Erythroblast (primary cell): ENCODE measurements around the gene EYA3.
A peak's percentile ranks its signal among the peaks of the same experiment; 100 is the strongest.
"Not testable (repeated sequence)": the region's sequence is repeated elsewhere in the genome, so short reads cannot be mapped to it uniquely, and the experiment has no call there.

Source experiments
- DNase-seq, 2 experiments: peaks; one replicate each; lab custom pipeline; 2025; lab: John Stamatoyannopoulos, UW
- GATA1 ChIP-seq: IDR thresholded peaks from 2 replicates; pipeline ENCODE4 v1.6.1; 2011; ENCODE audit warnings: low read depth, mild to moderate bottlenecking, control low read depth, low read length, moderate library complexity
- POLR2A ChIP-seq: IDR thresholded peaks from 2 replicates; pipeline ENCODE4 v1.6.1; 2011; ENCODE audit warnings: mild to moderate bottlenecking, low read length

The EYA3 gene

DNA sequence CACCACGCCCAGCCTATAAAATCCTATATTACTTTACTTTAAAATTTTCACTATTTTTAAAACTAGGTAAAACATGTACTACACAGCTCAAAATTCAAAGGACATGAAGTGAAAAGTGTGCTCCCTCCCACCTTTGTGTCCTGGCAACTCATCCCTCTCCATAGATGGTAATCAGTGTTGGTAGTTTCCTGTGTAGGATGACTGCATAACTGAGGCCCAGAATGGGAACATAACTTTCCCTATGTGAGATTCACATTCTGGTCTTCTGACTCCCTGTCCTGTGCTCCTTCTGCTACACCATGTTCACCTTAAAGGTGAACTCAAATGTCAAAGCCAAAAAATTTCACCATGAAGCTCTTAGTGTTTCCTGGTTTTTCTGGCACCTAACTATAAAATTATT is 89.4 kb downstream of the EYA3 start:
- TF ChIP-seq GATA1 (no peak), POLR2A (no peak)
- no peak for DNase-seq

DNA sequence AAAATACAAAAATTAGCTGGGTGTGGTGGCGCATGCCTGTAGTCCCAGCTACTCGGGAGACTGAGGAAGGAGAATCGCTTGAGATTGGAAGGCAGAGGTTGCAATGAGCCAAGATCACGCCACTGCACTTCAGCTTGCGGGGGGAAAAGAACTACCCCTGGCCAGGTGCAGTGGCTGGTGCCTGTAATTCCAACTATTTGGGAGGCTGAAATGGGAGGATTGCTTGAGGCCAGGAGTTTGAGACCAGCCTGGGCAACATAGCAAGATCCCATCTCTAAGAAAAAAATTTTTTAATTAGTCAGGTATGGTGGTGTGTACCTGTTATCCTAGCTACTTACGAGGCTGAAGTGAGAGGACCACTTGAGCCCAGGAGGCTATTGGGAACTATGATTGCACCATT is 93.9 kb downstream of the EYA3 start:
- not testable (repeated sequence) for DNase-seq

DNA sequence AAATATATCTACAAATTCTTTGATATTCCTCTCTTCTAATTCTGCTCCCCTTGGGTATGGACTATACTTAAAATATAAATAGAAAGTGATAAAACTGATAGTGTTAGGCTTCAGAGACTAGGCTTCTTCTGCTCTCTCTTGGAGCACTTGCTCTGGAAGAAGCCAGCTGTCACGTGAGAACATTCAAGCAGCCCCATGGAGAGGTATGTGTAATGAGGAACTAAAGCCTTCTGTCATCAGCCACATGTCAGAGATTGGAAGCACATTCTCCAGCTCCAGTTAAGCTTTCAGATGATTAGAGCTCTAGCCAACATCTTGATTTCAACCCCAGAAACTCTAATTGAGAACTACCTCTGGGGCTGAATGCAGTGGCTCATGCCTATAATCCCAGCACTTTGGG is 94.3 kb downstream of the EYA3 start:
- no peak for DNase-seq
- no peak for TF ChIP-seq POLR2A
- TF ChIP-seq GATA1, result no peak

DNA sequence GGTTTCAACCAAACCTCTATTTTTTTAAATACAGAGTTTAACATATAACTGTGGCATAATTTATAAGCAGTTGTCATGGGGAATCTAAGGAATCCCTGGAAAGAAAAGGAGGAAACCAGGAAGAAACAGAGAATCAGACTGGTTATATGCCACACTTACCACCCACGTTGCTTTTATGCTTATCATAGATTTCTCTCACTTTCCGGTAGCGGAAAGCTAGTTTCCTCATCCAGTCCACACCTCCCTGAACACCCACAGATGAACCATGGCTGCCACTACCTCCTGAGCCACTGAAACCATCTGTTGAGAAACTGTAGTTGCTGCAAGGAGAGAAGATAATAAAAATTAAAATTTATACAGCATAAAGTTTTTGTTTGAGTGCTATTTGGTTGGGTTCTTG is 95.2 kb downstream of the EYA3 start:
- TF ChIP-seq GATA1 (no peak), POLR2A (no peak)
- no peak for DNase-seq

DNA sequence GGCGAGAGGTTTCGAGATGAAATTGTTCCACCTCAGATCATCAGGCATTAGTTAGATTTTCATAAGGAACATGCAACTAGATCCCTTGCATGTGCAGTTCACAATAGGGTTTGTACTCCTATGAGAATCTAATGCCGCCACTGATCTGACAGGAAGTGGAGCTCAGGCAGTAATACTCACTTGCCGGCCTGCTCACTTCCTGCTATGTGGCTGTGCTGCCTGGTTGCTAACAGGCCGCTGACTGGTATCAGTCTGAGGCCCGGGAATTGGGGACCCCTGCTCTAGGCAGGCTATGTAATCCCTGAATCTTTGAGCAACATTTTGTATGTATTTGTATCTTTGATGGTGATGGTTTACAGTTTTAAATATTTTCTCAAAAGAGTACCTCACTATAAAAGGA is 96.1 kb downstream of the EYA3 start:
- no peak for DNase-seq
- no peak for TF ChIP-seq GATA1

DNA sequence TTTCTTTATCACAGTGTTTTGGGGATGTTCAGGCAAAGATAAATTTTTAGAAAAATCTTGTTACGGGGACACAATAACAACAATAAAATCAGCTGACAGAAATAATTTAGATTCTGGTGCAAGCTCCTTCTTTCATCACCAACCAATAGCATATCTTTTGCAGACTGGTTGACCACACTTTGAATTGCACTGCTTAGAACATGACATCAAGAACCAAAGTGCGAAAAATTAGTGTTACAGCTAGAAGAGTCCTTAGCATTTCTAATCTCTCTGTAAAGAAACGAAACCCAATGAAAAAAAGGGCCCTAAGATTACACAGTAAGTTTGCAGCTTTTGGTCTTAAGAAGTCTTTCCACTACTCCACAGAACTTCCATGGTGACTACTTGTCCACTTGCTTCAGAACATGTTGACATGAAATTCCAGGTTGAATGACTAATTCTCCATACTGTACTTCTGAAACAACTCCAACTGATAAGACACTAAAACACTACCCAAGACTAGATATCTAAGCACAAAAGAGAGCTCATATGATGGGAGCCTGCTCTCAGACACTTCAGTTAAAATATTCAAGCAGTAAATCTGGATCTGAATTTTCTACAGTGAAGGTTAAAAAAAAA is 97.4 kb downstream of the EYA3 start:
- TF ChIP-seq POLR2A (no peak), GATA1 (no peak)
- DNase-seq, result no peak

DNA sequence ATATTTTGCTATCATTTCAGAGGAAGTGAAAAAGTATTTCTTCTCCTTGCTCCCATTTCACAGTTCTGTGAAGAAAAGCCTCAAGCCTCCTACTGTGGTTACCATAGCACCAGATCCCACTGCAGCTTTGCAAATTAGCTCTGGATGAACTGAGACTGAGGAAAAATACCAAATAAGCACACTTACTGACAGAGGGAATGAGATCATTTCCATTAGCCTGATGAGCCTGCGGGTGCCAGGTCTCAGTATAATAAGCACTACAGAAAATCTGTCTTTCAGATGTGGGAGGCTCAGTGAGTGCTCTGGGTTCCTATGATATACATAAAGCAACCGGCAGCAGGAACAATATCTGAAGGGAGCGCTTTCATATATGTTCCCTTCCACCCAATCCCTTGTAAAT is 107.3 kb downstream of the EYA3 start:
- no peak for DNase-seq

DNA sequence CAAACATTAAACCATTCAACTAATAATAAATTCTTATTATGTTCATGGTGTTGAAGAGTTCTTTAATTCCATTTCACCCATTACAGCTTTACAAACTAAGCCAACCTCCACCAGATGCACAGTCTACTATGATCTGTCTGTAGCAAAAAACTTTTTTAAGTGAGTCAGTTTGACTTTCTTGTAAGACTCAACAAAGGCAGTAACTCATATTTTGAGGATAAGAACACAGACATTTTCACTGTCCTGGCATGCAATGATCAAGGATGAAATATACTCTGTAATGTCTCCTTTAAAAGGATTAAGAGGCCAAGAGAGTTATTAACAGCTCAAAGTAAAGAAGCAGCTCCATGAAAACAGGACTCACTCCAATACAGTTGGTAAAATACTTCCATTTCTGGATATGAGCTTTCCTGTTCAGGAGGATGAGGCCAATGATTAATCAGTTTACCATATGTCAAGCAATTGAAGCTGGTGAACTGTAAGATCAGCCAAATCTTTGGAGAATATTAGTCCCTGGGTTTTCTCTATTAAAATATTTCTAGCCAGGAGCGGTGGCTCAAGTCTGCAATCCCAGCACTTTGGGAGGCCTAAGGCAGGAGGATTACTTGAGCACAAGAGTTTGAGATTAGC is 108.1 kb downstream of the EYA3 start:
- no peak for TF ChIP-seq POLR2A
- no peak for TF ChIP-seq GATA1
- DNase-seq, result no peak

More for the DNA sequence above, 107.3 kb downstream of the EYA3 start:
- TF ChIP-seq GATA1, result no peak
- TF ChIP-seq POLR2A, result no peak

DNA sequence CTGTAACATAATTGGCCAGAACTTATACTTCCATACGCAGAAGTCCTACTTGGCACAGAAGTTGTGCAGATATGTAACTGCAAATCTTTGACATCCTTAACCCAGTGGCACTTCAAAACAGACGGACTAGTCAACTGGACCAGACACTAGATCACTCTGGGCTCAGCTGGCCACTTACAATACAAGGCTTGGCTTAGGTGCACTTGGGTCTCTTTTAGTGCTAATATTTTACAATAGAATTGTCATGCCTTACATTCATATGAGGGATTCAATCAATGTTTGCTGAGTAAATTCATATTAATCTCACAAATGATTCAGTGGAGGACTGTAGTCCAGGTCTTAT is 108.6 kb downstream of the EYA3 start:
- no peak for TF ChIP-seq GATA1
- no peak for TF ChIP-seq POLR2A
- DNase-seq, result no peak

DNA sequence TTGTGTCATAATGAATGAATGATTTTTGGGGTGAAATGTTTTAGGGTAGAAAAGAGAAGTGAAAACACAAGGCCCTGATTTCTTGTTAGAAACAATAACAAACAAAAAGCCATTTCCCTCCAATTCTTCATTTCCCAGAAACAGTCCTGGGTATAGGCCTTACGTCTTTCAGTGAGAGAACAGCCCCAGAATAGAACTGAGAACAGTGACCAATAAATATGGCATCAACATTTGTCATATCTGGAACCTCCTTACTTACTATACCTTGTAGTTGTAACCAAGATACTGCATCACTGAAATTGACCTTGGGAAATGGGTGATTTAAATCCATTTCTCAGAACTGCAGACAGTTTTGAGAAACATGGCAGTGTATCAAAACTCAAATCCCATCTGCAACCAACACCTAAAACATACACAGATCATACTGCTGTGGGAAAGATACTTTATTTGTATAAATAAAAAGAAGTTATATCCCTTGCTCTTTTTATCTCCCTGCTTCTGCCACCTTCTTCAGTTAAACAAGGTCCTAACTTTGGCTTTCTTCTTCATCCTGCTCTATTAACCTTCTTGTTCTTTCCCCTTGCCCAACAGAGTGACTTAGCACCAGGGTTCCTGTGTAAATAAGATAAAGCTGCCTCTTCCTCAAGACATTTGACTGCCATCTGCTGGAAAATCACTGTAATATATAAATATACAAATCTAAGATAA is 109.1 kb downstream of the EYA3 start:
- peak; percentile 90 to 91 for DNase-seq
- TF ChIP-seq GATA1 (no peak), POLR2A (no peak)

DNA sequence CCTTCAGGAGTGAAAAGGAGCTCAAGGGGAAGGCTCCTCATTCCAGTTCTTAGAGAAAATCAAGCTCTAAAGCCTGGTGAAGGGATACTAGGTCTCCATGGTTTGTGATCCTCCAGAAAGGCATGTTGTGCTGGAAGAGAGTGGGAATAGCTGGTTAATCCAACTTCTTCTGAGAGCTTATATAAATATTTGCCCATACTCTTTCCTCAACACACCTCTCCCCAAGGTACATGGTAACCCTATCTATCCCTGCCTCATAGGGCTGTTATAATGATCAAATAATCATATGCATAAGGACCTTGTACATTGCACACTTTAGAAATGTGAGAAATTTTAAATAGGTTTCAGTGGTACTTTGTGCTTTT is 114.0 kb downstream of the EYA3 start:
- TF ChIP-seq GATA1 (no peak), POLR2A (no peak)
- DNase-seq, result no peak

DNA sequence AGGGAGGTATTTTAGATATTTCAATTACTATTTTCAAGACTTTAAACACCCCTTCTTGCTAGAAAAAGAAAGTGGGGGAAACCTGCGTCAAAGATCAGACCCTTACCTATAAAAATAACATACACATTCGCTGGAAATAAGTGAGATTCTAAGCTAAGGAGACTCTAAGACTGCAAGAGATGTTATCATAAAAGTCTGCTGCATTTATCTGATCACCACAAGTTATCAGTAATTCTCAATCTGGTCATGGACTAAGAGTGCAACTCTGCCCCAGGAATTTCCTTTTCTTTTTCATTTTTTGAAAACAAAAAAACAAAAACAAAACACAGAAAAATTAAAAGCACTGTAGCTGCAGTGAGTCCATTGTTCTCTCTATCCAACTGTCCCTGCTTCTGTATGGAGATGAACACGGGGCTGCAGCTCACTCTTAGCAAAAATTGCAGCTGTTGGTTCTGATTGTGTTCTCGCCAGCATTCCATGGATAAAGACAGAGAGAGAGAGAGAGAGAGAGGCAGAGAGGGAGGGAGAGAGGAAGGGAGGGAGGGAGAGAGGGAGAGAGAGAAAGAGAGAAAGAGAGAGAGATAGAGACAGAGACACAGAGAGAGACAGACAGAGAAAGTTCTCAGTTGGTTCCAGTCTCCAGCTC is 114.5 kb downstream of the EYA3 start:
- TF ChIP-seq GATA1, result no peak
- TF ChIP-seq POLR2A, result no peak
- DNase-seq, result no peak

DNA sequence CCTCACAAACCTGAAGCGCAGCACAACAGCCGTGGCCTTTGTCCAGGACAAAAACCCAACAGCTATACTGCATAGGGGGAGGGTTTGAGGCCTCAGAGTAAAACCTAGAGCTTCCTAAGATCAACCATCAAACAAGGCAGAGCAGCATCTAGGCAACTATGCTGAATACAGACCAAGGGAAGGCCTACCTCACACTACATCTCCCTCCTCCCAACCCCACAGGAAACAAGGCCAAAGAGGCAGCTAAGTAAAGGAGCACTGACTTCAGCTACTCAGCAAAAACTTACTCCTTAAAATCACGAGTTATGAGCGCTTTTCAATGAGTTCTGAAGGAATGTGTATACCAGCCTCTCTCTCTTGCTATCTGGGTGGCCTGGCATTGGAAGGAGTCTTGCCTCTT is 116.3 kb downstream of the EYA3 start:
- no peak for DNase-seq

DNA sequence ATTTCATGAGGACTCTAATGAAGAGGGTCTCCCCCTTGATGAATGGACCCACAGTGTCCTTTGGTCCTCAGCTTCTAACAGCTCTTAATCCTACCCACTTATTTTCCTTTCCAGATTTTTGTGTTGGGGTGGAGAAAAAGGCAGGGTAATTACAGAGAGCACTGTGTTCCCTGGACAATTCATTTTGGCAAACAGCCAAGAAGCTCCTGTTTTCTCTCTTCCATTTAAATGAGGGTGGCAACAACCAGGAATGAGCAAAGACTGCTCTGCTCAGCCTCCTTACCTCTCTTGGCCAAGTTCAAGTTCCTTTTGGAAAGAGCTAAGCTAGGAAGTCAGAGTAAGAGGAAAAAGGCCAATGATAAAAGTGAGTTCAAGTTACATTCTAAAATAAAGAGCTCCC is 116.7 kb downstream of the EYA3 start:
- no peak for DNase-seq
- TF ChIP-seq POLR2A, result no peak
- no peak for TF ChIP-seq GATA1

More for the DNA sequence above, 116.3 kb downstream of the EYA3 start:
- no peak for TF ChIP-seq GATA1
- TF ChIP-seq POLR2A, result no peak
